ENCODE measurements around the gene RALBP1. TPM values are rescaled to one million over a fixed set of nuclear protein-coding genes. Genes with fewer than 3 reads are reported as not detected.
"Not testable (repeated sequence)": the region's sequence is repeated elsewhere in the genome, so short reads cannot be mapped to it uniquely, and the experiment has no call there.

RALBP1 gene
- total RNA-seq, 6 donors from 2014 or later, result 39.8 to 82.6 (median 57.6) TPM

DNA sequence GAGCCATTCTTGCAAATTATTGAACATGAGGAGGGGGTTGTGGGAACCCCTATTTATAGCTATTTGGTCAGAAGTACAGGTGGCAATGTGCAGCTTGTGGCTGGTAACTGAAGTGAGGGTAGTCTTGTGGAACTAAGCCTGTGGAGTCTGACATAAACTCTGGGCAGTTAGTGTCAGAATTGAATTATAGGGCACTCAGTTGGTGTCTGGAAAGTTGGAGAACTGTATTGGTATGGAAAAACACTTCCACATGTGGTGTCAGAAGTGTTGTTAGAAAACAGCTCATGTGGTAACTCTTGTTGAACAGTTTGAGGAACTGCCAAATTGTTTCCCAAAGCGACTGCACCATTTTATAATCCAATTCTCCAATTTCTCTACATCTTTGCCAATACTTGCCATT is 7.5 kb downstream of the RALBP1 start:
- 81 to 93% methylated on average over 1 of the region's 1 CpG for WGBS, 2 donors

DNA sequence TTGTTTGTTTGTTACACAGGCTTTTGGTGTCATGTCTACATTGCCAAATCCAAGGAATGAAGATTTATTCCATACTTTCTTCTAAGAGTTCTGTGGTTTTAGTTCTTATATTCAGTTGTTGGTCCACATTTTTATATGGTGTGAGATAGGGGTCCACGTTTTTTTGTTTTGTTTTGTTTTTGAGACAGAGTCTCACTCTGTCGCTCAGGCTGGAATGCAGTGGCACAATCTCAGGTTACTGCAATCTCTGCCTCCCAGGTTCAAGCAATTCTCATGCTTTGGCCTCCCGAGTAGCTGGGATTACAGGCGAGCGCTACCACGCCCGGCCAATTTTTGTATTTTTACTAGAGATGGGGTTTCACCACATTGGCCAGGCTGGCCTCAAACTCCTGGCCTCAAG is 8.2 kb downstream of the RALBP1 start:
- no peak overlapping the region for H3K27ac ChIP-seq
- WGBS, 2 donors, result 93 to 94% methylated on average over 7 of the region's 7 CpGs
- no peaks in the 10 kb centered on the region for H3K4me1 ChIP-seq
- ATAC-seq (ENCODE audit: low FRiP score in 2 of 2) (no peak), DNase-seq (no peak)
- no peak overlapping the region for H3K4me3 ChIP-seq
- no peaks in the 10 kb centered on the region for H3K9me3 ChIP-seq
- peaks cover 0 to 14% (median 4%) of the 10 kb centered on the region in 4 donors for H3K36me3 ChIP-seq
- TF ChIP-seq, protein P1, sequence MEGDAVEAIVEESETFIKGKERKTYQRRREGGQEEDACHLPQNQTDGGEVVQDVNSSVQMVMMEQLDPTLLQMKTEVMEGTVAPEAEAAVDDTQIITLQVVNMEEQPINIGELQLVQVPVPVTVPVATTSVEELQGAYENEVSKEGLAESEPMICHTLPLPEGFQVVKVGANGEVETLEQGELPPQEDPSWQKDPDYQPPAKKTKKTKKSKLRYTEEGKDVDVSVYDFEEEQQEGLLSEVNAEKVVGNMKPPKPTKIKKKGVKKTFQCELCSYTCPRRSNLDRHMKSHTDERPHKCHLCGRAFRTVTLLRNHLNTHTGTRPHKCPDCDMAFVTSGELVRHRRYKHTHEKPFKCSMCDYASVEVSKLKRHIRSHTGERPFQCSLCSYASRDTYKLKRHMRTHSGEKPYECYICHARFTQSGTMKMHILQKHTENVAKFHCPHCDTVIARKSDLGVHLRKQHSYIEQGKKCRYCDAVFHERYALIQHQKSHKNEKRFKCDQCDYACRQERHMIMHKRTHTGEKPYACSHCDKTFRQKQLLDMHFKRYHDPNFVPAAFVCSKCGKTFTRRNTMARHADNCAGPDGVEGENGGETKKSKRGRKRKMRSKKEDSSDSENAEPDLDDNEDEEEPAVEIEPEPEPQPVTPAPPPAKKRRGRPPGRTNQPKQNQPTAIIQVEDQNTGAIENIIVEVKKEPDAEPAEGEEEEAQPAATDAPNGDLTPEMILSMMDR (IDR thresholded peaks at IDR 0.05), result no peak
- TF ChIP-seq POLR2AphosphoS5 (IDR thresholded peaks at IDR 0.05), result no peak
- no peaks in the 10 kb centered on the region for H3K27me3 ChIP-seq

More for the DNA sequence above, 7.5 kb downstream of the RALBP1 start:
- Histone ChIP-seq H3K36me3 (peaks cover 0 to 17% (median 7%) of the 10 kb centered on the region in 4 donors), H3K4me1 (no peaks in the 10 kb centered on the region), H3K4me3 (no peak overlapping the region), H3K9me3 (no peaks in the 10 kb centered on the region), H3K27ac (no peak overlapping the region), H3K27me3 (no peaks in the 10 kb centered on the region)
- no peak for DNase-seq
- TF ChIP-seq POLR2AphosphoS5 (IDR thresholded peaks at IDR 0.05), result no peak
- TF ChIP-seq POLR2A (IDR thresholded peaks at IDR 0.05), result no peak
- TF ChIP-seq EP300 (IDR thresholded peaks at IDR 0.05), result no peak
- TF ChIP-seq, protein P1 (IDR thresholded peaks at IDR 0.05), result no peak
- ATAC-seq (ENCODE audit: low FRiP score in 2 of 2), result no peak

DNA sequence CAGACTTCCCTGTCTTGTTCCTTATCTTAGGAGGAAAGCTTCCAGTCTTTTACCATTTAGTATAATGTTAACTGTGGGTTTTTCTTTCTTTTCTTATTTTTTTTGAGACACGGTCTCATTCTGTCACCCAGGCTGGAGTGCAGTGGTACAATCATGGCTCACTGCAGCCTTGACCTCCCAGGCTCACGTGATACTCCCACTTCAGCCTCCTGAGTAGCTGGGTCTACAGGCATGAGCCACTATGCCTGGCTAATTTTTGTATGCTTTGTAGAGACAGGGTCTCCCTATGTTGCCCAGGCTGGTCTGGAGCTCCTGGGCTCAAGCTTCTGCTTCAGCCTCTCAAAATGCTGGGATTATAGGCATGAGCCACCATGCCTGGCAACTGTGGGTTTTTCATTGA is 9.5 kb downstream of the RALBP1 start:
- not testable (repeated sequence) for H3K4me3 ChIP-seq; H3K27ac ChIP-seq; DNase-seq; H3K9me3 ChIP-seq; ATAC-seq (ENCODE audit: low FRiP score in 2 of 2); H3K36me3 ChIP-seq; H3K27me3 ChIP-seq; H3K4me1 ChIP-seq
- WGBS, 2 donors, result 94 to 96% methylated on average over 2 of the region's 2 CpGs

DNA sequence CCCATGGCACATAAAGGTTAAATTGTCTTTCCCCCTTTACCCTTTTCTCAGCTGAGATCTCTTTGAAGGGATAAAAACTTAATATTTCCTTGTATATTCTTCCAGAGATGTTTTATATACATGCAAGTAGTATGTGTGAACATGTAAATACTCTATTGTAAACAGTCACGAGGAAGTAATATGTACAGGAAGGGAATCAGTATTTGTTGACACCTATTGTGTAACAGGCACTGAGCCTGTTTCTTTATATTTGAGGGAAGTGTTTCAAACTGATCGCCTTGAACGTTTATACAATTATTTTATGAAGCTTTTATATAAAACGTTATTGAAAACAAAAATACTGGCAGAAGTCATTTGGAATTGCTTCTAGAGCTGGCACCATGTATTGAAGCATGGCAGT is 13.2 kb downstream of the RALBP1 start:
- 38 to 43% methylated on average over 4 of the region's 4 CpGs for WGBS, 2 donors

DNA sequence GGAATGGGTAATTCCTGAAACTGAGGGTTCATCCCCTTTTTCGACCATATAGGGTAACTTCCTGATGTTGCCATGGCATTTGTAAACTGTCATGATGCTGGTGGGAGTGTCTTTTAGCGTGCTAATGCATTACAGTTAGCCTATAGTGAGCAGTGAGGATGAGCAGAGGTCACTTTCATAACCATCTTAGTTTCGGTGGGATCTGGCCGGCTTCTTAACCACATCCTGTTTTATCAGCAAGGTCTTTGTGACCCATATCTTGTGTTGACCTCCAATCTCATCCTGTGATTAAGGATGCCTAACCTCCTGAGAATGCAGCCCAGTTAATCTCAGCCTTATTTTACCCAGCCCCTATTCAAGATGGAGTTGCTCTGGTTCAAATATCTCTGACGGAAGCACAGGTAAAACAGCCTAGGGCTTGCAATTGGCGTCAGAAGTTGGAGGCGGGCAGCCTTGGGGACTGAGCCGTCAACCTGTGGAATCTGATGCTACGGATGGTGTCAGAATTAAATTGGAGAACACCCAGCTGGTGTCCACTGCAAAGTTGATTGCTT is 19.5 kb downstream of the RALBP1 start:
- no peak for DNase-seq
- 75 to 81% methylated on average over 9 of the region's 9 CpGs for whole genome bisulfite sequencing, 2 donors
- no peaks in the 10 kb centered on the region for H3K9me3 ChIP-seq
- H3K36me3 ChIP-seq, result no peaks in the 10 kb centered on the region
- TF ChIP-seq POLR2A (IDR thresholded peaks at IDR 0.05) (no peak), POLR2AphosphoS5 (IDR thresholded peaks at IDR 0.05) (no peak), EP300 (IDR thresholded peaks at IDR 0.05) (no peak)
- TF ChIP-seq, protein P1 (IDR thresholded peaks at IDR 0.05), result no peak
- no peaks in the 10 kb centered on the region for H3K27me3 ChIP-seq
- H3K4me3 ChIP-seq, result no peak overlapping the region
- H3K4me1 ChIP-seq, result peaks cover 0 to 16% (median 5%) of the 10 kb centered on the region in 4 donors
- ATAC-seq (ENCODE audit: low FRiP score in 2 of 2), result peak in 1 of 2 donors; percentile 34
- no peak overlapping the region for H3K27ac ChIP-seq

More for the DNA sequence above, 13.2 kb downstream of the RALBP1 start:
- Histone ChIP-seq H3K36me3 (peaks cover 0 to 3% (median 0%) of the 10 kb centered on the region in 4 donors), H3K27ac (peak overlapping the region in 2 of 4 donors; percentile 19 to 56), H3K4me3 (no peak overlapping the region), H3K9me3 (no peaks in the 10 kb centered on the region), H3K27me3 (no peaks in the 10 kb centered on the region), H3K4me1 (no peaks in the 10 kb centered on the region)
- TF ChIP-seq EP300 (IDR thresholded peaks at IDR 0.05) (no peak), POLR2AphosphoS5 (IDR thresholded peaks at IDR 0.05) (no peak), POLR2A (IDR thresholded peaks at IDR 0.05) (no peak)
- TF ChIP-seq, protein P1 (IDR thresholded peaks at IDR 0.05), result no peak
- DNase-seq, result no peak
- no peak for ATAC-seq (ENCODE audit: low FRiP score in 2 of 2)
